Adipocyte (in vitro differentiated cells): ENCODE results near the gene CADM2.
"Not testable (repeated sequence)": the region's sequence is repeated elsewhere in the genome, so short reads cannot be mapped to it uniquely, and the experiment has no call there.

Source experiments
- DNase-seq: peaks from one replicate; pipeline ENCODE4 v3.0.0-alpha.2; 2015; ENCODE audit warnings: low read depth
- H3K27me3 ChIP-seq: replicated peaks from 2 replicates; pipeline ENCODE4 v1.7.0; 2013; ENCODE audit warnings: mild to moderate bottlenecking, low read length, moderate library complexity; ENCODE audit not compliant: control insufficient read depth, insufficient read depth
- H3K36me3 ChIP-seq: 2 replicates; pipeline ENCODE4 v1.7.0; 2013; ENCODE audit warnings: low read length, mild to moderate bottlenecking, moderate library complexity; ENCODE audit not compliant: control insufficient read depth, insufficient read depth, severe bottlenecking
- H3K4me1 ChIP-seq: 2 replicates; pipeline ENCODE4 v1.7.0; 2013; ENCODE audit warnings: mild to moderate bottlenecking, low read length, moderate library complexity; ENCODE audit not compliant: control insufficient read depth, insufficient read depth
- H3K4me3 ChIP-seq: 2 replicates; pipeline ENCODE4 v1.7.0; 2013; ENCODE audit warnings: mild to moderate bottlenecking, low read length, moderate library complexity
- H3K9ac ChIP-seq: 2 replicates; pipeline ENCODE4 v1.7.0; 2013; ENCODE audit warnings: mild to moderate bottlenecking, low read length, moderate library complexity
- H3K9me3 ChIP-seq: 2 replicates; pipeline ENCODE4 v1.7.0; 2013; ENCODE audit warnings: mild to moderate bottlenecking, low read length, moderate library complexity; ENCODE audit not compliant: control insufficient read depth

Gene CADM2

DNA sequence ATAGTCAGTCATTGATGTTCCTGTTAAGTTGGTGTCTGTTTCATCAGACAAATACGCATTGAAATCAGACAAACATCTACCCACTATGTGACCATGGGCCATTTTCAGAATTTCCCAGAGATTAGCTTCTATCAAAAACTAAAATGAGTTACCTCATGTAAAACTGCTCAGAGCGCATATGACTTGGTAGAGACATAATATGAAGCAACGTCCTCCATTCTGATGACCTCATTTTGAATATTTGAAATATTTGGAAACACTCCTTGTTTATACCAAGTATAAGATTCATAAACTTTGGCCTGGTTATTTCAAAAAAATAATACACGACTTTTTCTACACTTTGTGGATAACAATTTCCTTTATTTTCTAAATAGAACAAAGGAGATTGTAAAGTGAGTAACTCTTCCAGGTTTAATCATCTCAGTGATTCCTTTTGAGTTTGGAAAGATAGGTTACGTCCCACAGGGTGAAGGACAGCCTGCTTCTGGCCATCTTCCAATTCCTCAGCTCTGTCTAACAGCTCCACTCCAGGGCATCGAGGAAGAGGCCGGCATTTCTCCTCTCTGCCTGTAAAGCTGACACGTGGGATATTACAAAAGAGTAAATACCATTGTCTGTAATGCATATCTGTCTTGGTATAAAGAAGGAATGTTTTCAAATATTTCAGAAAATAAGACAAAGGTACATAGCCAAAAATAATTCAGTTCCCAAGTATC lies 122.6 kb downstream of the CADM2 start:
- no peak overlapping the region for H3K4me3 ChIP-seq
- no peaks in the 10 kb centered on the region for H3K9me3 ChIP-seq
- H3K27me3 ChIP-seq: no peaks in the 10 kb centered on the region
- H3K9ac ChIP-seq: no peak overlapping the region
- H3K36me3 ChIP-seq: no peaks in the 10 kb centered on the region
- no peak for DNase-seq
- H3K4me1 ChIP-seq: peaks cover 20% of the 10 kb centered on the region

DNA sequence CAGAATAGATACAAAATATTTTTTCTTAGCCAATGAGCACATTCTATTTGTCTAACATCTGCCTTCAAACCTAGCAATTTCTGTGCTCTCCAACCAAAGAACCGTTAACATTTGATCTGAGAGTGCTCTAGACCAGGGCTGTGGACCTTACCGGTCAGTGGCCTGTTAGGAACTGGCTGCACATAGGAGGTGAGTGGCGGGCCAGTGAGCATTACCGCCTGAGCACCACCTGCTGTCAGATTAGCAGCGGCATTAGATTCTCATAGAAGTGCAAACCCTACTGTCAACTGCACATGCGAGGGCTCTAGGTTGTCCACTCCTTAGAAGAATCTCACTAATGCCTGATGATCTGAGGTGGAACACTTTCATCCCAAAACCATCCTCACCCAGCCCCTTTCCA lies 131.7 kb downstream of the CADM2 start:
- DNase-seq: no peak
- Histone ChIP-seq H3K9ac (no peak overlapping the region), H3K9me3 (no peaks in the 10 kb centered on the region), H3K4me3 (no peak overlapping the region), H3K36me3 (no peaks in the 10 kb centered on the region), H3K27me3 (no peaks in the 10 kb centered on the region), H3K4me1 (peaks cover 15% of the 10 kb centered on the region)

DNA sequence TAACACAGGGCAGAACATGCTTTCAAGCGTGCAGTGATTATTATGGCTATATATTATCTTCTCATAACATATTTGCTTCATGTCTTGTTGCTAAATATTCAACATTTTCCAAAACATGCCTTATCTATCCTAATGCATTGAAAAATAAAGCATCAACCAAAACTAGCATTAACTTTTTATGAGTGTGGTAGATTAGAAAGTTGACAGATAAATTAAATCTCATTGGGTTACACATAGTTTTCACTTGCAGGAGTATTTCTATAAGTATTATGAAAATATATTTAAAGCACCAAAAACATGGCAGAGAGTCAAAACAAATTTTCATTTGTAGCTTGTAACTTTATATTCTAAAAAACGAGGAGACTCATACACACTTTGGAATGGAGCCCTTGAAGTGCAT lies 141.5 kb downstream of the CADM2 start:
- Histone ChIP-seq H3K27me3 (no peaks in the 10 kb centered on the region), H3K9ac (no peak overlapping the region), H3K9me3 (no peaks in the 10 kb centered on the region), H3K4me1 (no peaks in the 10 kb centered on the region), H3K36me3 (no peaks in the 10 kb centered on the region), H3K4me3 (no peak overlapping the region)
- no peak for DNase-seq

DNA sequence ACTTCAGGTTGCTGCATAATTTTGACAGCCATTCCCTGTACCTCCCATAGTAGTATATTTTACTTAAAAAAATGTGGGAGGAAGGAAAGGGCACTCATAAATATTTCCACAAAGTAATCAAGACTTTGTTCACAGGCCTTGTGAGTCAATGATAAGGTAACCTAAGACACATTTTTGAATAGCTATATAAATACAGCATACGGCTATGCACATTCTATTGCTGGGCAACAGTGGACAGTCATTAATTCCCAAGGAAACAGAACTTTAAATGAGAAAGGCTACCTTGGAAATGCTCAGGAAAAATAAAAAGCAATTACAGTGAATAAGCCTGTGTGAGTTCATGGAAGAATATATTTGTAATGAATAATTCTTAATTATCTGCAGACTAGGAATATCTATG lies 144.0 kb downstream of the CADM2 start:
- Histone ChIP-seq H3K27me3 (no peaks in the 10 kb centered on the region), H3K36me3 (no peaks in the 10 kb centered on the region), H3K4me1 (no peaks in the 10 kb centered on the region), H3K4me3 (no peak overlapping the region), H3K9ac (no peak overlapping the region), H3K9me3 (no peaks in the 10 kb centered on the region)
- DNase-seq: no peak

DNA sequence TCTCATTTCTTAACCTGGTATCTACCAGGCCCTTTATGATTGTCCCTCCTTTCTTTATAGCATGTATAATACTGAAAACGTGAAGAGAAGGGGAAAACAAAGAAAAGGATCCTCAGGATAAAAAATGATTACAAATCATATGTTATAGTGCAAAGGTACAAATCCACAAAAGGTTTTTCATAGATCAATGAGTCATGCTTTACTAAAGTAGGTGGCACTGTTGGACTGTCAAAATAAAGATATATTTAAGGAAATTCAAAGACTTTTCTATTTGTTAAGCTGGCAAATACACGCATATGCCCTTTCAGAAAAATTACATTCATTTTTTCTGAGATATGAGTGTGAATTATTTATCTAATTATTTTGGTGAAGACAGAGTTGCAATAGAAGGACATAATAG lies 151.6 kb downstream of the CADM2 start:
- Histone ChIP-seq H3K4me3 (no peak overlapping the region), H3K27me3 (no peaks in the 10 kb centered on the region), H3K9ac (no peak overlapping the region), H3K36me3 (no peaks in the 10 kb centered on the region), H3K4me1 (no peaks in the 10 kb centered on the region), H3K9me3 (no peaks in the 10 kb centered on the region)
- no peak for DNase-seq

DNA sequence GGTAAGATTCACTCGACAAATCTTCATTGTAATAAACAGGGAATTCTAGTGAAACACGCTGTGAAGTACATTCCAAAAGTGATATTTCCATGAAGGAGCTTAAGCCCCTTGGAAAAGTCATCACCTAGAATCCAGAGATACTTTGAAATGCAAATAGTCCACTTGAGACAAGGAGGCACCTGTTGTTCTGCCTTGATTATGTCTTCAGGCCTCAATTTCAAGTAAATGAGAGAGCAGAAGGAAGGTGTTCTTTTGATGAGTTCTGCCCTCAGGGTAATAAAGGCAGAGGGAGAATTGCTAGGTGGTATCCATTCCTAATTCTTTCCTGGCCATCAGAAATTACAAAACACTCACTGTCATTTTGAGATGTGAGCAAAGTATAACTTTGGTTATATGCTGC lies 162.1 kb downstream of the CADM2 start:
- Histone ChIP-seq H3K9ac (no peak overlapping the region), H3K27me3 (no peaks in the 10 kb centered on the region), H3K4me3 (no peak overlapping the region), H3K36me3 (no peaks in the 10 kb centered on the region), H3K9me3 (no peaks in the 10 kb centered on the region), H3K4me1 (no peaks in the 10 kb centered on the region)
- DNase-seq: no peak

DNA sequence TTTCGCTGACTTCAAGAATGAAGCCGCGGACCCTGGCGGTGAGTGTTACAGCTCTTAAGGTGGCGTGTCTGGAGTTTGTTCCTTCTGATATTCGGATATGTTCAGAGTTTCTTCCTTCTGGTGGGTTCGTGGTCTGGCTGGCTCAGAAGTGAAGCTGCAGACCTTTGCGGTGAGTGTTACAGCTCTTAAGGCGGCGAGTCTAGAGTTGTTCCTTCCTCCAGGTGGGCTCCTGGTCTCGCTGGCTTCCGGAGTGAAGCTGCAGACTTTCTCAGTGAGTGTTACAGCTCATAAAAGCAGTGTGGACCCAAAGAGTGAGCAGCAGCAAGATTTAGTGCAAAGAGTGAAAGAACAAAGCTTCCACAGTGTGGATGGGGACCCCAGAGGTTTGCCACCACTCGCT lies 174.1 kb downstream of the CADM2 start:
- H3K4me3 ChIP-seq, H3K9me3 ChIP-seq, H3K36me3 ChIP-seq, DNase-seq, H3K27me3 ChIP-seq, H3K4me1 ChIP-seq, H3K9ac ChIP-seq: not testable (repeated sequence)

DNA sequence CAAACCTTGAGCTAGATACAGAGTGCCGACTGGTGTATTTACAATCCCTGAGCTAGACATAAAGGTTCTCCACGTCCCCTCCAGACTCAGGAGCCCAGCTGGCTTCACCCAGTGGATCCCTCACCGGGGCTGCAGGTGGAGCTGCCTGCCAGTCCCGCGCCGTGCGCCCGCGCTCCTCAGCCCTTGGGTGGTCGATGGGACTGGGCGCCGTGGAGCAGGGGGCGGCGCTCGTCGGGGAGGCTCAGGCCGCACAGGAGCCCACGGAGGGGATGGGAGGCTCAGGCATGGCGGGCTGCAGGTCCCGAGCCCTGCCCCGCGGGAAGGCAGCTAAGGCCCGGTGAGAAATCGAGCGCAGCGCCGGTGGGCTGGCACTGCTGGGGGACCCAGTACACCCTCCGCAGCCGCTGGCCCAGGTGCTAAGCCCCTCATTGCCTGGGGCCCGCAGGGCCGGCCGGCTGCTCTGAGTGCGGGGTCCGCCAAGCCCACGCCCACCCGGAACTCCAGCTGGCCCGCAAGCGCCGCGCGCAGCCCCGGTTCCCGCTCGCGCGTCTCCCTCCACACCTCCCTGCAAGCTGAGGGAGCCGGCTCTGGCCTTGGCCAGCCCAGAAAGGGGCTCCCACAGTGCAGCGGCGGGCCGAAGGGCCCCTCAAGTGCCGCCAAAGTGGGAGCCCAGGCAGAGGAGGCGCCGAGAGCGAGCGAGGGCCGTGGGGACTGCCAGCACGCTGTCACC lies 175.1 kb downstream of the CADM2 start:
- DNase-seq, H3K4me3 ChIP-seq, H3K9me3 ChIP-seq, H3K9ac ChIP-seq, H3K27me3 ChIP-seq, H3K36me3 ChIP-seq, H3K4me1 ChIP-seq: not testable (repeated sequence)

DNA sequence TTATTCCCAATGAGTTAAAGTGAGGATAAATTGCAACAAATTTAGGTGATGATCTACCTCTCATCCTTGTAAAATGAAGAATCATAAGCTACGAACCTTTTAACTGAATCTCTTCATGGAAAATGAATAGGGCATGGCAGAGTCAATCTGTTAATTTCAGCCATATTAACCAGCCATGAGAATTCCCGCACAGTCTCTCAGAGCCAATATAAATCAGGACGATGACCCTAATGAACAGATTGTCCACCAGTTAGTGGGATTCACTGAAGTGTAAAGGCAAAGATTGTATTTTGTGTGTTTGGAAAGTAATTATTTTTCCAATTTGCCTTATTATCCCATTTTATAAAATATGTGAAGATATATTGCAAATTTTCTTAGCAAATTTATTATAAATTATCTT lies 183.8 kb downstream of the CADM2 start:
- Histone ChIP-seq H3K36me3 (no peaks in the 10 kb centered on the region), H3K9ac (no peak overlapping the region), H3K9me3 (no peaks in the 10 kb centered on the region), H3K4me3 (no peak overlapping the region), H3K4me1 (no peaks in the 10 kb centered on the region), H3K27me3 (no peaks in the 10 kb centered on the region)
- DNase-seq: no peak

DNA sequence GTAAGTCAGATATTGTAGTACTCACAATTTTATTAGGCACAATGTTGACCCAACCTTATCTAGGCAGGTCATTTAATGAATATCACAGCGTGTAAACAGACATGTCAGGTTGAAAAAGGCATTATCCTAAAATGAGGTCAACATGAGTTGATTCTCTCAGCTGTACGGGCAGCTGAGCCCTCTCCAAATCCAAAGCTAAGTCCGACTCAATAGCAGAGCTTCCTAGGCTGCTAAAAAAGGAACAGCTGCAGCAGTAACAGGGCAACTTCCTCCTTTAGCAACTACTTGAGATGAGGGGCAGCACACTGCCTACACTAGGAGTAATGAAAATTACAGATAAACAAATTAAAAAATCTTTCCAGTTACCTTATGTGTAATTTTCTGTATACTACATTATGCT lies 189.2 kb downstream of the CADM2 start:
- no peak for DNase-seq
- Histone ChIP-seq H3K9me3 (no peaks in the 10 kb centered on the region), H3K36me3 (no peaks in the 10 kb centered on the region), H3K4me1 (no peaks in the 10 kb centered on the region), H3K27me3 (no peaks in the 10 kb centered on the region), H3K9ac (no peak overlapping the region), H3K4me3 (no peak overlapping the region)

DNA sequence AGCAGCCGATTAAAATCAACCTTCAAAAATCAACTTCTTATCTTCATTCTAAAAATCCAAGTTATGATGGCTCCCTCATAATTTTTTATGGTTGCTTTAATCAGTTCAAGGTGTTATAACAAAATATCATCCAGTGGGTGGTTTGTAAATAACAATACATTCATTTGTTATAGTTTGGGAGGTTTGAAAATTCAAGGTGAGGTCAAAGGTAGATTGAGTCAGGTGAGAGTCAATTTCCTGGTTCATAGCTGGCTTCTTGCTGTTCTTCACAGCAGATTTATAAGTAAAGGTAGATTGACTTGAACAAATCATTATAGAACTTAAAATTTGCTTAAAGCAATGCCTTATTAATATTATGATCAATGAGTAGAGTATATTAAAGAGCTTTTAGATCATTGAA lies 192.8 kb downstream of the CADM2 start:
- no peak for DNase-seq
- Histone ChIP-seq H3K4me1 (no peaks in the 10 kb centered on the region), H3K27me3 (no peaks in the 10 kb centered on the region), H3K4me3 (no peak overlapping the region), H3K36me3 (no peaks in the 10 kb centered on the region), H3K9ac (no peak overlapping the region), H3K9me3 (no peaks in the 10 kb centered on the region)

DNA sequence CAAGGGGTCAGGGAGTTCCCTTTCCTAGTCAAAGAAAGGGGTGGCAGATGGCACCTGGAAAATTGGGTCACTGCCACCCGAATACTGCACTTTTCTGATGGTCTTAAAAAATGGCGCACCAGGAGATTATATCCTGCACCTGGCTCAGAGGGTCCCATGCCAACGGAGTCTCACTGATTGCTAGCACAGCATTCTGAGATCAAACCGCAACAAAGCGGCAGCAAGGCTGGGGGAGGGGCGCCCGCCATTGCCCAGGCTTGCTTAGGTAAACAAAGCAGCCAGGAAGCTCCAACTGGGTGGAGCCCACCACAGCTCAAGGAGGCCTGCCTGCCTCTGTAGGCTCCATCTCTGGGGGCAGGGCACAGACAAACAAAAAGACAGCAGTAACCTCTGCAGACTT lies 194.5 kb downstream of the CADM2 start:
- not testable (repeated sequence) for H3K27me3 ChIP-seq, H3K9ac ChIP-seq, H3K4me3 ChIP-seq, DNase-seq, H3K9me3 ChIP-seq, H3K4me1 ChIP-seq, H3K36me3 ChIP-seq
